Upper lobe of left lung (tissue), 6 donors: ENCODE results near the gene RAB33B. TPM values are rescaled to one million over a fixed set of nuclear protein-coding genes. Genes with fewer than 3 reads are reported as not detected.
"Not testable (repeated sequence)": the region's sequence is repeated elsewhere in the genome, so short reads cannot be mapped to it uniquely, and the experiment has no call there.

Source experiments
- ATAC-seq, 2 donors: fragments of 200-7000 bp; cut with Tn5 transposase; one replicate each; pipeline ENCODE4 v1.9.1; 2022; ENCODE audit warnings: mild to moderate bottlenecking in 2 of 2, moderate library complexity in 2 of 2; ENCODE audit not compliant: low FRiP score in 2 of 2
- DNase-seq, 2 donors: peaks; one replicate each; pipeline ENCODE4 v3.0.0-alpha.2; 2019 to 2020
- H3K27ac ChIP-seq, 4 donors: fragments of 200-600 bp; sonication (generic); one replicate each; pipeline ENCODE4 v1.5.1; 2016 to 2019
- H3K27me3 ChIP-seq, 4 donors: fragments of 200-600 bp; sonication (generic); one replicate each; pipeline ENCODE4 v1.5.1; 2017 to 2019
- H3K36me3 ChIP-seq, 4 donors: fragments of 200-600 bp; sonication (generic); one replicate each; pipeline ENCODE4 v1.5.1; 2016 to 2019
- H3K4me1 ChIP-seq, 4 donors: fragments of 200-600 bp; sonication (generic); one replicate each; pipeline ENCODE4 v1.5.1; 2018 to 2019
- H3K4me3 ChIP-seq, 4 donors: fragments of 200-600 bp; sonication (generic); one replicate each; pipeline ENCODE4 v1.5.1; 2017 to 2019; ENCODE audit warnings: mild to moderate bottlenecking in 2 of 4, moderate library complexity in 1 of 4
- H3K9me3 ChIP-seq, 4 donors: fragments of 200-600 bp; sonication (generic); one replicate each; pipeline ENCODE4 v1.5.1; 2018 to 2019
- EP300 ChIP-seq, 4 donors: sonication (generic); formaldehyde crosslinking; IDR thresholded peaks; one replicate each; pipeline ENCODE4 v1.5.1; 2017; ENCODE audit warnings: antibody characterized with exemption in 4 of 4, control low read depth in 2 of 4
- POLR2A ChIP-seq, 4 donors: fragments of 450-650 bp; IDR thresholded peaks; one replicate each; pipeline ENCODE4 v1.5.1; 2016 to 2017; ENCODE audit warnings: antibody characterized with exemption in 4 of 4, mild to moderate bottlenecking in 2 of 4
- POLR2AphosphoS5 ChIP-seq, 2 donors: sonication (generic); formaldehyde crosslinking; IDR thresholded peaks; one replicate each; pipeline ENCODE4 v1.5.1; 2017; ENCODE audit warnings: antibody characterized with exemption in 2 of 2
- WGBS, 2 donors: methylation state at CpG; one replicate each; pipeline ENCODE4 v1.1.5; 2017 to 2018; 5-methylcytosine and 5-hydroxymethylcytosine counted together
- total RNA-seq, 6 donors: library from RNA; depleted of rRNA in 4 of 6; stranded (reverse); fragments of >200 nt in 4 of 6; gene quantifications; one replicate each; pipeline versions ENCODE4 v1.1.0 to v1.2.1, GENCODE V29; 2016 to 2021
- TF ChIP-seq, protein P1 (sequence below), 6 experiments: fragments of 450-650 bp in 4 of 6; fragments of 200-600 bp in 2 of 6; sonication (generic) in 2 of 6; IDR thresholded peaks; one replicate each; pipeline ENCODE4 v1.5.1; 2016 to 2019; ENCODE audit warnings: antibody characterized with exemption in 6 of 6
- donor health status: DM: no; HTN: no; CAD: no; lungs with moderate emphysema.
- donor health status: DM: no; HTN: yes; CAD: no; lungs with severe emphysema.

RAB33B gene
- total RNA-seq, 6 donors from 2014 or later: 8.3 to 19.1 (median 9.4) TPM

GRCh38 chr4:139458999-139459398 is 5.1 kb downstream of the RAB33B start:
- no peak overlapping the region for H3K4me3 ChIP-seq
- ATAC-seq (no peak), DNase-seq (no peak)
- H3K9me3 ChIP-seq: no peaks in the 10 kb centered on the region
- TF ChIP-seq POLR2A (IDR thresholded peaks at IDR 0.05) (no peak), EP300 (IDR thresholded peaks at IDR 0.05) (no peak), POLR2AphosphoS5 (IDR thresholded peaks at IDR 0.05) (no peak)
- TF ChIP-seq, protein P1, sequence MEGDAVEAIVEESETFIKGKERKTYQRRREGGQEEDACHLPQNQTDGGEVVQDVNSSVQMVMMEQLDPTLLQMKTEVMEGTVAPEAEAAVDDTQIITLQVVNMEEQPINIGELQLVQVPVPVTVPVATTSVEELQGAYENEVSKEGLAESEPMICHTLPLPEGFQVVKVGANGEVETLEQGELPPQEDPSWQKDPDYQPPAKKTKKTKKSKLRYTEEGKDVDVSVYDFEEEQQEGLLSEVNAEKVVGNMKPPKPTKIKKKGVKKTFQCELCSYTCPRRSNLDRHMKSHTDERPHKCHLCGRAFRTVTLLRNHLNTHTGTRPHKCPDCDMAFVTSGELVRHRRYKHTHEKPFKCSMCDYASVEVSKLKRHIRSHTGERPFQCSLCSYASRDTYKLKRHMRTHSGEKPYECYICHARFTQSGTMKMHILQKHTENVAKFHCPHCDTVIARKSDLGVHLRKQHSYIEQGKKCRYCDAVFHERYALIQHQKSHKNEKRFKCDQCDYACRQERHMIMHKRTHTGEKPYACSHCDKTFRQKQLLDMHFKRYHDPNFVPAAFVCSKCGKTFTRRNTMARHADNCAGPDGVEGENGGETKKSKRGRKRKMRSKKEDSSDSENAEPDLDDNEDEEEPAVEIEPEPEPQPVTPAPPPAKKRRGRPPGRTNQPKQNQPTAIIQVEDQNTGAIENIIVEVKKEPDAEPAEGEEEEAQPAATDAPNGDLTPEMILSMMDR (IDR thresholded peaks at IDR 0.05): no peak
- WGBS, 2 donors: 84 to 91% methylated on average over 3 of the region's 3 CpGs
- H3K36me3 ChIP-seq: no peaks in the 10 kb centered on the region
- no peak overlapping the region for H3K27ac ChIP-seq
- H3K4me1 ChIP-seq: peaks cover 30 to 51% (median 35%) of the 10 kb centered on the region in 4 donors
- no peaks in the 10 kb centered on the region for H3K27me3 ChIP-seq

- Histone ChIP-seq H3K9me3 (no peaks in the 10 kb centered on the region), H3K4me1 (peaks cover 23 to 42% (median 28%) of the 10 kb centered on the region in 4 donors), H3K27ac (no peak overlapping the region), H3K36me3 (no peaks in the 10 kb centered on the region), H3K4me3 (no peak overlapping the region), H3K27me3 (no peaks in the 10 kb centered on the region)
- TF ChIP-seq, protein P1 (IDR thresholded peaks at IDR 0.05): no peak
- no peak for TF ChIP-seq POLR2AphosphoS5 (IDR thresholded peaks at IDR 0.05)
- TF ChIP-seq POLR2A (IDR thresholded peaks at IDR 0.05): no peak
- TF ChIP-seq EP300 (IDR thresholded peaks at IDR 0.05): no peak
- DNase-seq (no peak), ATAC-seq (no peak)
- 97 to 99% methylated on average over 3 of the region's 3 CpGs for WGBS, 2 donors
Observed at GRCh38 chr4:139460565-139460964, 6.6 kb downstream of the RAB33B start.

DNA sequence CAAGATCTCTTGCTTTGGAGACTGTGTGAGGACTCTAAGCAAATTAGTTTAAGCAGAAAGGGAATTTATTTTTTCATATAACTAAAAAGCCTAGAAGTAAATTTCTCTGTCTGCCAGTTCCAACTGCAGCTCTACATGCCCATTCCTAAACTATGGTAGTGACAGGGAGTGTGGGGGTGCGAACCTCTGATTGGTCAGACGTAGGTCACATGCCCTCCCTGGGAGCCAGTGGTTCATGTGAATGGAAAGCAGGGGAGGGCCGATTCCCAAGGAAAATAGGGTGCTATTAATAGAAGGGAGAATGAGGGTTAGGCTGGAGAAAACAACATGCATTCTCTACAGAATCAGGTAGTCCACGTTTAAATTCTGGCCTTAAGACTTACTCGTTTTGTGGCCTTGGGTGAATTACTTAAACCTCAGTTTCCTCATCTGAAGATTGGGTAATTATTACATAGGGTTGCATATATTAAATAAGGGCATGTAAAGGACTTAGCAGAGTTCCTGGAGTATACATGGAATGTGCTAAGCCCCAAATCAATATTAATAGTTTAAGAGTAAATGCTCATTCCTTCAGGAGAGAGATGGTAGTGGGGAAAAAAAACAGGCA is 7.2 kb downstream of the RAB33B start:
- H3K36me3 ChIP-seq: no peaks in the 10 kb centered on the region
- no peak overlapping the region for H3K27ac ChIP-seq
- ATAC-seq (peak in 1 of 2 donors; percentile 23), DNase-seq (no peak)
- H3K4me1 ChIP-seq: peaks cover 17 to 36% (median 23%) of the 10 kb centered on the region in 4 donors
- no peak for TF ChIP-seq POLR2AphosphoS5 (IDR thresholded peaks at IDR 0.05)
- TF ChIP-seq POLR2A (IDR thresholded peaks at IDR 0.05): no peak
- TF ChIP-seq, protein P1 (IDR thresholded peaks at IDR 0.05): no peak
- TF ChIP-seq EP300 (IDR thresholded peaks at IDR 0.05): no peak
- H3K27me3 ChIP-seq: no peaks in the 10 kb centered on the region
- H3K9me3 ChIP-seq: no peaks in the 10 kb centered on the region
- H3K4me3 ChIP-seq: no peak overlapping the region
- WGBS, 2 donors: 73 to 81% methylated on average over 5 of the region's 5 CpGs

DNA sequence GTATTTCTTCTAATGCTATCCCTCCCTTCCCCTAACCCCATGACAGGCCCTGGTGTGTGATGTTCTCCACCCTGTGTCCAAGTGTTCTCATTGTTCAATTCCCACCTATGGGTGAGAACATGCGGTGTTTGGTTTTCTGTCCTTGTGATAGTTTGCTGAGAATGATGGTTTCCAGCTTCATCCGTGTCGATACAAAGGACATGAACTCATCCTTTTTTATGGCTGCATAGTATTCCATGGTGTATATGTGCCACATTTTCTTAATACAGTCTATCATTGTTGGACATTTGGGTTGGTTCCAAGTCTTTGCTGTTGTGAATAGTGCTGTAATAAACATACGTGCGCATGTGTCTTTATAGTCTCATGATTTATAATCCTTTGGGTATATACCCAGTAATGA is 10.6 kb downstream of the RAB33B start:
- not testable (repeated sequence) for DNase-seq, H3K4me3 ChIP-seq, H3K27me3 ChIP-seq, ATAC-seq, H3K9me3 ChIP-seq, H3K36me3 ChIP-seq, H3K4me1 ChIP-seq, H3K27ac ChIP-seq
- WGBS, 2 donors: 93 to 94% methylated on average over 5 of the region's 5 CpGs

GRCh38 chr4:139465922-139466321 is 12.0 kb downstream of the RAB33B start:
- Histone ChIP-seq H3K4me3 (no peak overlapping the region), H3K9me3 (no peaks in the 10 kb centered on the region), H3K27ac (no peak overlapping the region), H3K36me3 (no peaks in the 10 kb centered on the region), H3K4me1 (peaks cover 0 to 13% (median 4%) of the 10 kb centered on the region in 4 donors), H3K27me3 (no peaks in the 10 kb centered on the region)
- ATAC-seq (no peak), DNase-seq (no peak)
- TF ChIP-seq EP300 (IDR thresholded peaks at IDR 0.05): no peak
- 73 to 97% methylated on average over 4 of the region's 4 CpGs for WGBS, 2 donors

DNA sequence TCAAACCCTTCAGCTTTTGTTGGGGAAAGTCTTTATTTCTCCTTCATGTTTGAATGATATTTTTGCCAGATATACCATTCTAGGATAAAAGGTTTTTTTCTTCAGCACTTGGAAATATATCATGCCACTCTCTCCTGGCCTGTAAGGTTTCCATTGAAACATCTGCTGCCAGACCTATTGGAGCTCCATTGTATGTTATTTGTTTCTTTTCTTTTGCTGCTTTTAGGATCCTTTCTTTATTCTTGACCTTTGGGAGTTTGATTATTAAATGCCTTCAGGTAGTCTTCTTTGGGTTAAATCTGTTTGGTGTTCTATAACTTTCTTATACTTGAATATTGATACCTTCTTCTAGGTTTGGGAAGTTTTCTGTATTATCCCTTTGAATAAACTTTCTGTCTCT is 14.8 kb downstream of the RAB33B start:
- Histone ChIP-seq H3K4me1 (peaks cover 0 to 13% (median 4%) of the 10 kb centered on the region in 4 donors), H3K36me3 (peaks cover 0 to 15% (median 9%) of the 10 kb centered on the region in 4 donors)
- not testable (repeated sequence) for DNase-seq, H3K27ac ChIP-seq, H3K9me3 ChIP-seq, ATAC-seq, H3K4me3 ChIP-seq, H3K27me3 ChIP-seq
